Neural cell (in vitro differentiated cells): Measurements from ENCODE around the gene TEDC1.

ENCODE experiments used
- EP300 ChIP-seq: fragments of 450-650 bp; conservative IDR thresholded peaks from 2 replicates; pipeline ENCODE4 v1.6.1; 2014; ENCODE audit warnings: antibody characterized with exemption, mild to moderate bottlenecking, moderate library complexity; ENCODE audit not compliant: poor library complexity, severe bottlenecking
- REST ChIP-seq: IDR thresholded peaks from 2 replicates; pipeline ENCODE4 v1.6.1; 2012; ENCODE audit warnings: borderline replicate concordance
- TF ChIP-seq, protein P1 (sequence below): fragments of 450-650 bp; IDR thresholded peaks from 2 replicates; pipeline ENCODE4 v1.5.1; 2014; ENCODE audit warnings: antibody characterized with exemption, mild to moderate bottlenecking, moderate library complexity; ENCODE audit not compliant: poor library complexity, severe bottlenecking

DNA sequence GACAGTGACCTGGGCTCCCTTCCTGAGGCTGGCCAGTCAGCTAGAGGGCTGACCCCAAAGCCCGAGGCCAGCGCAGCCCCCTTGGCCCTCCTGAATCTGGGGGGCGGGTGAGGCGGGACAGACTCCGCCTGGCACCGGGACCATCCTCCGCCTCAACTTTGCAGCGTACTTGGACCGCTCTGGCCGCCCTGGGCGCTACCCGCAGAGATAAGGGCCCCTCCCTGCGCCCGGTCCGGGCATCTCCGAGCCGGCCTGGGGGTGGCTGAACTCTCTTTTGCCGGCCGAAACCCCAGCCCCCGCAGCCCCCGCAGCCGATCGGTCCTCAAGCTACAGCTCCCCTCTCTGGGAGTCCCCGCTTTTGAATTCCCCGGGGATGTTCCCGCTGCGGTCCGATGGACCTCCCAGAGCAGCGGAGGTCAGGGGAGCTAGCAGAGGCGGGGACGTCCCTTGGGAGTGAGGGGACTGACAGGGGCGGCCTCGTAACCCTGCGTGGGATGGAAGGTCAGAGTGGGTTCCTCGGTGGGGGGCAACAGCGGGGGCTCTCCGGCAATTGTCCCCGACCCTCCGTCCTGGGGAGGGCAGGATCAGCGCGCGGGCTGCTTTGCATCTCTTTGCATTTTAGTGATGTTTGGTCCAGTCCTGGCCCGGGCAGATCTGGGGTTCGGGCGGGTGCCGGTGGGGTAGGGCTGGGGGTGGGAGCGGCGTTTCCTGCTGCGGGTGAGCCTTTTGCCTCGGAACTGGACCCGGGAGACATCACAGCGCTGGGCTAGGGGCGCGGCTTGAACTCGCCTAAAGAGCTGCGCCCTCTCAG lies 4.7 kb upstream of the TEDC1 start, which contains the start of gene CRIP1:
- TF ChIP-seq, protein P1, sequence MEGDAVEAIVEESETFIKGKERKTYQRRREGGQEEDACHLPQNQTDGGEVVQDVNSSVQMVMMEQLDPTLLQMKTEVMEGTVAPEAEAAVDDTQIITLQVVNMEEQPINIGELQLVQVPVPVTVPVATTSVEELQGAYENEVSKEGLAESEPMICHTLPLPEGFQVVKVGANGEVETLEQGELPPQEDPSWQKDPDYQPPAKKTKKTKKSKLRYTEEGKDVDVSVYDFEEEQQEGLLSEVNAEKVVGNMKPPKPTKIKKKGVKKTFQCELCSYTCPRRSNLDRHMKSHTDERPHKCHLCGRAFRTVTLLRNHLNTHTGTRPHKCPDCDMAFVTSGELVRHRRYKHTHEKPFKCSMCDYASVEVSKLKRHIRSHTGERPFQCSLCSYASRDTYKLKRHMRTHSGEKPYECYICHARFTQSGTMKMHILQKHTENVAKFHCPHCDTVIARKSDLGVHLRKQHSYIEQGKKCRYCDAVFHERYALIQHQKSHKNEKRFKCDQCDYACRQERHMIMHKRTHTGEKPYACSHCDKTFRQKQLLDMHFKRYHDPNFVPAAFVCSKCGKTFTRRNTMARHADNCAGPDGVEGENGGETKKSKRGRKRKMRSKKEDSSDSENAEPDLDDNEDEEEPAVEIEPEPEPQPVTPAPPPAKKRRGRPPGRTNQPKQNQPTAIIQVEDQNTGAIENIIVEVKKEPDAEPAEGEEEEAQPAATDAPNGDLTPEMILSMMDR, result no peak
- TF ChIP-seq REST (no peak), EP300 (no peak)
